B cell (primary cell): ENCODE measurements around the gene TMPRSS11D. TPM values are rescaled to one million over a fixed set of nuclear protein-coding genes. Genes with fewer than 3 reads are reported as not detected.

Source experiments
- ATAC-seq: fragments of 200-7000 bp; cut with Tn5 transposase; one replicate; pipeline ENCODE4 v1.10.0; 2021; ENCODE audit warnings: low read depth, mild to moderate bottlenecking, moderate number of reproducible peaks, moderate library complexity
- CTCF ChIA-PET: fragments of 350-600 bp; sonication (Branson Sonifier 250); formaldehyde crosslinking; loops from one replicate; lab custom pipeline; 2021; ENCODE audit warnings: antibody characterized with exemption, inconsistent platforms; lab: Charles Lee
- POLR2A ChIA-PET: fragments of 350-600 bp; sonication (Branson Sonifier 250); formaldehyde crosslinking; loops from one replicate; lab custom pipeline; 2021; ENCODE audit warnings: antibody characterized with exemption; lab: Charles Lee
- DNase-seq: peaks from one replicate; pipeline ENCODE4 v3.0.0; 2013
- H2AFZ ChIP-seq: 2 replicates; pipeline ENCODE4 v1.6.1; 2012; ENCODE audit warnings: mild to moderate bottlenecking, low read depth, low read length; ENCODE audit not compliant: insufficient read depth, poor library complexity, severe bottlenecking
- H3K27ac ChIP-seq, 2 donors: 1 replicate in 1 of 2; 2 replicates in 1 of 2; pipeline ENCODE4 v1.5.1; 2012 to 2013; ENCODE audit warnings: low read length in 2 of 2, mild to moderate bottlenecking in 2 of 2, moderate library complexity in 1 of 2
- H3K27me3 ChIP-seq, 4 experiments: fragments of 200-600 bp in 1 of 4; sonication (generic) in 1 of 4; replicated peaks in 1 of 4; 1 replicate in 2 of 4; 2 replicates in 2 of 4; pipeline versions ENCODE4 v1.6.1 to v1.7.0; 2013 to 2016; ENCODE audit warnings: low read length in 3 of 4, mild to moderate bottlenecking in 2 of 4, mixed read lengths in 1 of 4, moderate library complexity in 1 of 4; ENCODE audit not compliant: insufficient read depth in 4 of 4, control insufficient read depth in 3 of 4; ENCODE audit errors: control extremely low read depth in 1 of 4
- H3K36me3 ChIP-seq, 2 experiments: replicated peaks in 1 of 2; 1 replicate in 1 of 2; 2 replicates in 1 of 2; pipeline versions ENCODE4 v1.6.1 to v1.7.1; 2013; ENCODE audit warnings: low read length in 1 of 2; ENCODE audit not compliant: insufficient read depth in 2 of 2, control insufficient read depth in 1 of 2; ENCODE audit errors: control extremely low read depth in 1 of 2, extremely low read depth in 1 of 2
- H3K4me1 ChIP-seq, 2 donors: fragments of 200-600 bp in 1 of 2; sonication (generic) in 1 of 2; 1 replicate in 1 of 2; 2 replicates in 1 of 2; pipeline versions ENCODE4 v1.5.1 to v1.6.1; 2013 to 2017; ENCODE audit warnings: low read length in 2 of 2; ENCODE audit not compliant: control insufficient read depth in 2 of 2, insufficient read depth in 2 of 2
- H3K4me2 ChIP-seq: replicated peaks from 2 replicates; pipeline ENCODE3; 2012; ENCODE audit warnings: mild to moderate bottlenecking, low read depth, low read length; ENCODE audit not compliant: poor library complexity, severe bottlenecking
- H3K4me3 ChIP-seq, 5 experiments: fragments of 200-600 bp in 1 of 5; sonication (generic) in 1 of 5; 1 replicate in 3 of 5; 2 replicates in 2 of 5; pipeline versions ENCODE4 v1.5.1 to v1.7.0; 2011 to 2016; ENCODE audit warnings: low read length in 4 of 5, mild to moderate bottlenecking in 4 of 5, low read depth in 2 of 5, control low read depth in 1 of 5, moderate library complexity in 1 of 5; ENCODE audit not compliant: insufficient read depth in 1 of 5; ENCODE audit errors: control extremely low read depth in 1 of 5, extremely low read depth in 1 of 5
- H3K79me2 ChIP-seq: fragments of 200-600 bp; sonication (generic); one replicate; pipeline ENCODE4 v1.6.0; 2016; ENCODE audit warnings: low read length; ENCODE audit not compliant: control insufficient read depth, insufficient read depth
- H3K9ac ChIP-seq: fragments of 200-600 bp; sonication (generic); 2 replicates; pipeline ENCODE4 v1.6.1; 2017; ENCODE audit warnings: mild to moderate bottlenecking, low read length, moderate library complexity
- H3K9me3 ChIP-seq, 3 donors: one replicate each; pipeline versions ENCODE4 v1.6.1 to v1.7.1; 2013; ENCODE audit warnings: low read length in 2 of 3; ENCODE audit not compliant: control insufficient read depth in 2 of 3, insufficient read depth in 1 of 3; ENCODE audit errors: control extremely low read depth in 1 of 3
- H4K20me1 ChIP-seq: 2 replicates; pipeline ENCODE4 v1.6.0; 2012; ENCODE audit warnings: mild to moderate bottlenecking, low read length; ENCODE audit not compliant: insufficient read depth, control insufficient read depth, poor library complexity, severe bottlenecking
- H3K27ac Mint-ChIP-seq: one replicate; pipeline ENCODE4 v1.8.0; 2021; ENCODE audit warnings: mixed read lengths
- H3K27me3 Mint-ChIP-seq: one replicate; pipeline ENCODE4 v1.8.0; 2021; ENCODE audit warnings: mixed read lengths
- H3K4me1 Mint-ChIP-seq: one replicate; pipeline ENCODE4 v1.8.0; 2021; ENCODE audit warnings: mixed read lengths
- H3K4me3 Mint-ChIP-seq: one replicate; pipeline ENCODE4 v1.8.0; 2021; ENCODE audit warnings: mixed read lengths
- H3K9me3 Mint-ChIP-seq: one replicate; pipeline ENCODE4 v1.8.0; 2022; ENCODE audit warnings: mixed read lengths; ENCODE audit not compliant: insufficient read depth
- EZH2 ChIP-seq: IDR thresholded peaks from 2 replicates; pipeline ENCODE4 v1.6.1; 2012; ENCODE audit warnings: borderline replicate concordance, low read depth, mild to moderate bottlenecking, moderate library complexity, low read length; ENCODE audit not compliant: insufficient read depth, poor library complexity, severe bottlenecking
- WGBS: methylation state at CpG from one replicate; pipeline ENCODE4 v1.1.5; 2013; ENCODE audit warnings: missing lambda C conversion rate; ENCODE audit not compliant: insufficient coverage; 5-methylcytosine and 5-hydroxymethylcytosine counted together
- intact Hi-C: fragments of 100-400 bp; cut with micrococcal nuclease; formaldehyde crosslinking; loops from one replicate; pipeline ENCODE4 v1.10.0; 2022
- polyA plus RNA-seq: library from polyadenylated mRNA; depleted of rRNA; stranded (reverse); fragments of >200 nt; gene quantifications from 2 replicates; pipeline ENCODE4 v1.2.3, GENCODE V29; 2012
- total RNA-seq, 2 donors: library from RNA; stranded (reverse); fragments of 120-200 nt in 1 of 2; gene quantifications; 1 replicate in 1 of 2; 2 replicates in 1 of 2; pipeline versions ENCODE4 v1.2.3 to v1.2.4, GENCODE V29; 2013 to 2022
- TF ChIP-seq, protein P1 (sequence below): fragments of 200-600 bp; IDR thresholded peaks from one replicate; pipeline ENCODE4 v1.8.0; 2022; ENCODE audit warnings: antibody characterized with exemption, mild to moderate bottlenecking

The TMPRSS11D gene
- total and polyA plus RNA-seq, 2 donors (not counting 1 experiment from before 2014, with no cell fraction given): not detected

DNA sequence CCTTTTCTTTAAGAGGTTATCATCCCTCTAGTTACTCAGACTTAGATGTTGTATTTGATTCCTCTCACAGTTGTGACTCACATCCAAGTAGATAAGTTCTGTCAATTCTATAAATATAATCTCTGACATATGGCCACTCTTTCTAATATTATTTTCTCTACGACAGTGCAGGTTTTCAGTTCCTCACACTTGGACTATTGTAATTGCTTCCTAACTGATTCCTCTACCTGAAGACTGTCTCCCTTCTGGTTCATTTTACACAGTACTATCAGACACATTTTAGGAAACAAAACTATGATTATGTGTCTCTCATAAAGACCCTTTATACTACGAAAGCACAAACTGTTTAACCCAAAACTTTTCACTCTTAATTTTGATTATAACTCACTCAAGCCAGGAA is 98.3 kb downstream of the TMPRSS11D start:
- H2AFZ ChIP-seq: no peak overlapping the region
- POLR2A ChIA-PET: no interaction called here
- H3K4me2 ChIP-seq: no peak overlapping the region
- no peaks in the 10 kb centered on the region for H3K27me3 ChIP-seq
- H3K9me3 ChIP-seq: no peaks in the 10 kb centered on the region
- TF ChIP-seq, protein P1, sequence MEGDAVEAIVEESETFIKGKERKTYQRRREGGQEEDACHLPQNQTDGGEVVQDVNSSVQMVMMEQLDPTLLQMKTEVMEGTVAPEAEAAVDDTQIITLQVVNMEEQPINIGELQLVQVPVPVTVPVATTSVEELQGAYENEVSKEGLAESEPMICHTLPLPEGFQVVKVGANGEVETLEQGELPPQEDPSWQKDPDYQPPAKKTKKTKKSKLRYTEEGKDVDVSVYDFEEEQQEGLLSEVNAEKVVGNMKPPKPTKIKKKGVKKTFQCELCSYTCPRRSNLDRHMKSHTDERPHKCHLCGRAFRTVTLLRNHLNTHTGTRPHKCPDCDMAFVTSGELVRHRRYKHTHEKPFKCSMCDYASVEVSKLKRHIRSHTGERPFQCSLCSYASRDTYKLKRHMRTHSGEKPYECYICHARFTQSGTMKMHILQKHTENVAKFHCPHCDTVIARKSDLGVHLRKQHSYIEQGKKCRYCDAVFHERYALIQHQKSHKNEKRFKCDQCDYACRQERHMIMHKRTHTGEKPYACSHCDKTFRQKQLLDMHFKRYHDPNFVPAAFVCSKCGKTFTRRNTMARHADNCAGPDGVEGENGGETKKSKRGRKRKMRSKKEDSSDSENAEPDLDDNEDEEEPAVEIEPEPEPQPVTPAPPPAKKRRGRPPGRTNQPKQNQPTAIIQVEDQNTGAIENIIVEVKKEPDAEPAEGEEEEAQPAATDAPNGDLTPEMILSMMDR: no peak
- TF ChIP-seq EZH2: no peak
- no peak overlapping the region for H3K9ac ChIP-seq
- H3K4me1 ChIP-seq: no peaks in the 10 kb centered on the region
- Mint-ChIP-seq H3K4me1 (no peaks in the 10 kb centered on the region), H3K27ac (no peak overlapping the region), H3K27me3 (no peaks in the 10 kb centered on the region), H3K9me3 (no peaks in the 10 kb centered on the region), H3K4me3 (no peak overlapping the region)
- no peaks in the 10 kb centered on the region for H4K20me1 ChIP-seq
- WGBS: 67% methylated on average over 1 of the region's 2 CpGs
- no peak overlapping the region for H3K4me3 ChIP-seq
- H3K36me3 ChIP-seq: no peaks in the 10 kb centered on the region
- ATAC-seq: no peak
- H3K27ac ChIP-seq: no peak overlapping the region
- CTCF ChIA-PET: no interaction called here
- H3K79me2 ChIP-seq: no peaks in the 10 kb centered on the region
- intact Hi-C loops: no loop called here
- no peak for DNase-seq

DNA sequence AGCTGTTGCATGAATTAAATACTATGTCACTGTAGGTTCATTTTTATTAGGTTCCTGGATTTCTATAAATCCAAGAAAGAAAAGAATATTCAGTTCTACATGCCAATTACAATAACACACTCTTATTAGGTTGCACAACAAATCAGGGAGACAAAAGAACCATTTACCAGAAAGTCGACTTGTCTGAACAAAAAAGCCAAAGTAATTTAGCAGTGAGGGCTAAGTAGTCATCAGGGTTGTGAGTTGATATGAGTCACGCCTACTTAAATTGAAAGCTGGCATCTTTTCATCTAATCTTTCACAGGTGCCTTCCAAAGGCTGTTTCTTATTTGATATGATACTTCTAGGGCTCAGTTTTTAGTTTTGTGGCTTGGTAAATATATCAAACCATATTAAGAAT is 104.2 kb downstream of the TMPRSS11D start:
- Histone ChIP-seq H4K20me1 (no peaks in the 10 kb centered on the region), H3K4me2 (no peak overlapping the region), H3K27me3 (no peaks in the 10 kb centered on the region), H3K4me1 (no peaks in the 10 kb centered on the region), H2AFZ (no peak overlapping the region), H3K27ac (no peak overlapping the region), H3K79me2 (no peaks in the 10 kb centered on the region), H3K4me3 (no peak overlapping the region), H3K36me3 (peaks cover 0 to 1% of the 10 kb centered on the region in 2 experiments), H3K9ac (no peak overlapping the region), H3K9me3 (no peaks in the 10 kb centered on the region)
- ATAC-seq (no peak), DNase-seq (no peak)
- Mint-ChIP-seq H3K27ac (no peak overlapping the region), H3K4me1 (no peaks in the 10 kb centered on the region), H3K27me3 (no peaks in the 10 kb centered on the region), H3K4me3 (no peak overlapping the region), H3K9me3 (no peaks in the 10 kb centered on the region)
- intact Hi-C loops: no loop called here
- ChIA-PET CTCF (no interaction called here), POLR2A (no interaction called here)
- TF ChIP-seq, protein P1: no peak
- no peak for TF ChIP-seq EZH2
- no CpG with 5 or more reads among the region's 2 CpGs for WGBS
